Measurements from ENCODE around the gene POLE.
A peak's percentile ranks its signal among the peaks of the same experiment; 100 is the strongest.
"Not testable (repeated sequence)": the region's sequence is repeated elsewhere in the genome, so short reads cannot be mapped to it uniquely, and the experiment has no call there.

The POLE gene

GRCh38 chr12:132717531-132718387, 30.6 kb upstream of the POLE start:
- DNase-seq (ENCODE audit: low read depth): no peak

- no peak for DNase-seq (ENCODE audit: low read depth)
These were observed 29.9 kb upstream of the POLE start for GRCh38 chr12:132717011-132717410.

- no peak for DNase-seq (ENCODE audit: low read depth)
These were observed 29.2 kb upstream of the POLE start for GRCh38 chr12:132716356-132716755.

- no peak for DNase-seq (ENCODE audit: low read depth)
These were observed 28.7 kb upstream of the POLE start for GRCh38 chr12:132715874-132716273.

GRCh38 chr12:132713123-132713522, 26.0 kb upstream of the POLE start:
- no peak for DNase-seq (ENCODE audit: low read depth)

GRCh38 chr12:132711080-132711843, 24.1 kb upstream of the POLE start:
- peak; percentile 15 for DNase-seq (ENCODE audit: low read depth)

- DNase-seq (ENCODE audit: low read depth): peak; percentile 86
These were observed 23.4 kb upstream of the POLE start, which contains the start of gene PGAM5 for GRCh38 chr12:132710405-132711079. Gene PGAM5 (plus strand): TSS chr12:132710842. CDS start chr12:132710877, 35 bp downstream.

- no peak for DNase-seq (ENCODE audit: low read depth)
These were observed 22.9 kb upstream of the POLE start for GRCh38 chr12:132710043-132710404.

- DNase-seq (ENCODE audit: low read depth): no peak
These were observed 21.0 kb upstream of the POLE start for GRCh38 chr12:132708150-132708549.

GRCh38 chr12:132707241-132707640, 20.1 kb upstream of the POLE start:
- no peak for DNase-seq (ENCODE audit: low read depth)

- DNase-seq (ENCODE audit: low read depth): no peak
These were observed 16.5 kb upstream of the POLE start for GRCh38 chr12:132703641-132704040.

GRCh38 chr12:132702640-132703039, 15.5 kb upstream of the POLE start:
- no peak for DNase-seq (ENCODE audit: low read depth)

- no peak for DNase-seq (ENCODE audit: low read depth)
These were observed 13.2 kb upstream of the POLE start for GRCh38 chr12:132700212-132700822.

GRCh38 chr12:132698341-132698740, 11.2 kb upstream of the POLE start:
- DNase-seq (ENCODE audit: low read depth): no peak

GRCh38 chr12:132695431-132695830, 8.3 kb upstream of the POLE start:
- no peak for DNase-seq (ENCODE audit: low read depth)

GRCh38 chr12:132694888-132695287, 7.7 kb upstream of the POLE start:
- not testable (repeated sequence) for DNase-seq (ENCODE audit: low read depth)

- DNase-seq (ENCODE audit: low read depth): not testable (repeated sequence)
These were observed 4.9 kb upstream of the POLE start for GRCh38 chr12:132692030-132692429.

GRCh38 chr12:132690112-132690511, 3.0 kb upstream of the POLE start:
- DNase-seq (ENCODE audit: low read depth): no peak

- no peak for DNase-seq (ENCODE audit: low read depth)
These were observed 2.1 kb upstream of the POLE start for GRCh38 chr12:132689227-132689626.

- DNase-seq (ENCODE audit: low read depth): no peak
These were observed 324 bp downstream of the POLE start for GRCh38 chr12:132686825-132687210.

- no peak for DNase-seq (ENCODE audit: low read depth)
These were observed 1.7 kb downstream of the POLE start for GRCh38 chr12:132685400-132685799.

- DNase-seq (ENCODE audit: low read depth): no peak
These were observed 9.7 kb downstream of the POLE start for GRCh38 chr12:132677492-132677891.
